Colonic mucosa (tissue), 4 donors: ENCODE data around the gene CIB4. TPM values are rescaled to one million over a fixed set of nuclear protein-coding genes. Genes with fewer than 3 reads are reported as not detected.

Experiments
- DNase-seq: peaks from one replicate; pipeline ENCODE4 v3.0.0-alpha.2; 2020
- H3K27ac ChIP-seq: fragments of 200-600 bp; one replicate; pipeline ENCODE4 v1.8.0; 2021
- H3K27me3 ChIP-seq: fragments of 200-600 bp; one replicate; pipeline ENCODE4 v1.8.0; 2021
- H3K36me3 ChIP-seq: fragments of 200-600 bp; one replicate; pipeline ENCODE4 v1.8.0; 2021
- H3K4me1 ChIP-seq: fragments of 200-600 bp; one replicate; pipeline ENCODE4 v1.8.0; 2021; ENCODE audit warnings: mild to moderate bottlenecking
- H3K4me3 ChIP-seq: fragments of 200-600 bp; one replicate; pipeline ENCODE4 v1.8.0; 2021
- H3K9ac ChIP-seq, 2 donors: one replicate each; pipeline ENCODE4 v1.7.0; 2013; ENCODE audit warnings: control low read depth in 2 of 2, low read depth in 2 of 2, low read length in 2 of 2
- H3K9me3 ChIP-seq: fragments of 200-600 bp; one replicate; pipeline ENCODE4 v1.8.0; 2021
- intact Hi-C: fragments of 100-400 bp; cut with DNase I; formaldehyde crosslinking; loops from one replicate; pipeline ENCODE4 v1.14.1; 2022
- total RNA-seq, 2 donors: library from RNA; stranded (reverse); fragmentation: NEBNext Ultra II Directional in 1 of 2; extraction: Animal tissue kit (Norgen Biotek cat#: 25700) in 1 of 2; gene quantifications; one replicate each; pipeline ENCODE4 v1.2.1, GENCODE V29; 2021
- TF ChIP-seq, protein P1 (sequence below): fragments of 200-600 bp; IDR thresholded peaks from one replicate; pipeline ENCODE4 v1.8.0; 2022; ENCODE audit warnings: antibody characterized with exemption, mild to moderate bottlenecking
- donor health status: healthy.
- donor health status: DM: no; HTN: no; CAD: no.
- donor health status: DM: no; HTN: no; CAD: no.

The CIB4 gene
- total RNA-seq, 2 donors from 2014 or later, result not detected

GRCh38 chr2:26559556-26559955, 81.6 kb downstream of the CIB4 start:
- Histone ChIP-seq H3K27me3 (peaks cover 10% of the 10 kb centered on the region), H3K4me3 (no peak overlapping the region), H3K27ac (no peak overlapping the region), H3K9me3 (no peaks in the 10 kb centered on the region), H3K4me1 (peaks cover 5% of the 10 kb centered on the region), H3K36me3 (no peaks in the 10 kb centered on the region), H3K9ac (no peak overlapping the region)
- DNase-seq, result no peak
- intact Hi-C loops, result no loop called here
- TF ChIP-seq, protein P1, sequence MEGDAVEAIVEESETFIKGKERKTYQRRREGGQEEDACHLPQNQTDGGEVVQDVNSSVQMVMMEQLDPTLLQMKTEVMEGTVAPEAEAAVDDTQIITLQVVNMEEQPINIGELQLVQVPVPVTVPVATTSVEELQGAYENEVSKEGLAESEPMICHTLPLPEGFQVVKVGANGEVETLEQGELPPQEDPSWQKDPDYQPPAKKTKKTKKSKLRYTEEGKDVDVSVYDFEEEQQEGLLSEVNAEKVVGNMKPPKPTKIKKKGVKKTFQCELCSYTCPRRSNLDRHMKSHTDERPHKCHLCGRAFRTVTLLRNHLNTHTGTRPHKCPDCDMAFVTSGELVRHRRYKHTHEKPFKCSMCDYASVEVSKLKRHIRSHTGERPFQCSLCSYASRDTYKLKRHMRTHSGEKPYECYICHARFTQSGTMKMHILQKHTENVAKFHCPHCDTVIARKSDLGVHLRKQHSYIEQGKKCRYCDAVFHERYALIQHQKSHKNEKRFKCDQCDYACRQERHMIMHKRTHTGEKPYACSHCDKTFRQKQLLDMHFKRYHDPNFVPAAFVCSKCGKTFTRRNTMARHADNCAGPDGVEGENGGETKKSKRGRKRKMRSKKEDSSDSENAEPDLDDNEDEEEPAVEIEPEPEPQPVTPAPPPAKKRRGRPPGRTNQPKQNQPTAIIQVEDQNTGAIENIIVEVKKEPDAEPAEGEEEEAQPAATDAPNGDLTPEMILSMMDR, result no peak

- no peak overlapping the region for H3K4me3 ChIP-seq
Measured at GRCh38 chr2:26559044-26559405, 82.1 kb downstream of the CIB4 start.

GRCh38 chr2:26558271-26559043, 82.7 kb downstream of the CIB4 start:
- peaks cover 5% of the 10 kb centered on the region for H3K4me1 ChIP-seq
- no peak overlapping the region for H3K9ac ChIP-seq
- no peak overlapping the region for H3K4me3 ChIP-seq
- no peak for DNase-seq
- no peaks in the 10 kb centered on the region for H3K36me3 ChIP-seq
- TF ChIP-seq, protein P1, result no peak
- intact Hi-C loops, result no loop called here
- H3K9me3 ChIP-seq, result no peaks in the 10 kb centered on the region
- no peak overlapping the region for H3K27ac ChIP-seq
- H3K27me3 ChIP-seq, result peaks cover 10% of the 10 kb centered on the region

More at GRCh38 chr2:26559044-26559405, 82.1 kb downstream of the CIB4 start:
- TF ChIP-seq, protein P1, result no peak
- no peak overlapping the region for H3K27ac ChIP-seq
- H3K36me3 ChIP-seq, result no peaks in the 10 kb centered on the region
- peaks cover 5% of the 10 kb centered on the region for H3K4me1 ChIP-seq
- H3K9ac ChIP-seq, result no peak overlapping the region
- intact Hi-C loops, result no loop called here
- peaks cover 10% of the 10 kb centered on the region for H3K27me3 ChIP-seq
- H3K9me3 ChIP-seq, result no peaks in the 10 kb centered on the region
- DNase-seq, result no peak

- intact Hi-C loops, result no loop called here
- DNase-seq, result no peak
Measured at GRCh38 chr2:26557244-26557925, 83.8 kb downstream of the CIB4 start.

More at GRCh38 chr2:26557244-26557925, 83.8 kb downstream of the CIB4 start:
- Histone ChIP-seq H3K36me3 (no peaks in the 10 kb centered on the region), H3K9ac (no peak overlapping the region), H3K9me3 (no peaks in the 10 kb centered on the region), H3K27ac (no peak overlapping the region), H3K27me3 (peaks cover 8% of the 10 kb centered on the region), H3K4me1 (no peaks in the 10 kb centered on the region), H3K4me3 (no peak overlapping the region)
- TF ChIP-seq, protein P1, result no peak
